ENCODE results near the gene F11R. TPM values are rescaled to one million over a fixed set of nuclear protein-coding genes. Genes with fewer than 3 reads are reported as not detected.
A peak's percentile ranks its signal among the peaks of the same experiment; 100 is the strongest.

F11R gene
- total and polyA plus RNA-seq, 2 of the 13 experiments (the other 11 are each of a cell fraction or from before 2014, with no cell fraction given) = 95.8 to 105 TPM

DNA sequence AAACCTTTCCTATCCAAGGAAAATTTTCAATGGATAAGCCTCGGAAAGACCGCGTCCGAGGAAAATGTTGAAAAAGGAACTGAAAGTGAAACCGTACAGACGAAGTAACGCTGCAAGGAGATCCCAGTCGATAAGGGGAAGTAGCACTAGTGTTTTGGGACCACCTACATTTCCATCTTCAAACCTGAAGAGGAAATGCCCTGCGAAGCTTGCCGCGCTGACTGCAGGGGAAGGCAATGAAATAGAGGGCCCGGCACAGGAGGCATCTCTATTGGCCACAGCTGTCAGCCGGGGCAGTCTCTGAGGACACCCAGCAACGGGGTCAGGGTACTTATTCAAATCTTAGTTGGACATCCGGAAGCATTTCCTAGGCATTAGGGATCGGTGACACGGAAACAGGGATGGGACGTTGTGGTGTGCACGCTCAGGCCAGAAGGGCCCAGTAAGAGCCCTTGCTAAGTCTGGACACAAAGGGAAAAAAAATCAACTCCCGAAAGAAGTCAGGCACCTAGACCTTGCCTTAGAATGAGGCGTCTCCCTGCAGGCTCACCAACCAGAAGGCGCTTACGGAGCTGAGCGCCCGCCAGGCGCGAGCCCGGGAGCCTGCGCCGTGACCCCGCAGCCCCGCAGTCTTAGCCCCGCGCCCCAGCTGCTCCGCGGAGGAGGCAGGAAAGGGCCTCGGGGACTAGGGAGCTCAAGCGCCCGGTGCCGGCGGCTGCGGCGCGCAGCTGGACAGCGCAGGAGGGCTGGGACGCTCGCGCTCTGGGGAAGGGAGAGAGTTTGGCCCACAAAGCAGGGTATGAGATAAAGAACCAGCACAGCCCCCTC is 24.2 kb upstream of the F11R start (continued):
- TF ChIP-seq, protein P1, sequence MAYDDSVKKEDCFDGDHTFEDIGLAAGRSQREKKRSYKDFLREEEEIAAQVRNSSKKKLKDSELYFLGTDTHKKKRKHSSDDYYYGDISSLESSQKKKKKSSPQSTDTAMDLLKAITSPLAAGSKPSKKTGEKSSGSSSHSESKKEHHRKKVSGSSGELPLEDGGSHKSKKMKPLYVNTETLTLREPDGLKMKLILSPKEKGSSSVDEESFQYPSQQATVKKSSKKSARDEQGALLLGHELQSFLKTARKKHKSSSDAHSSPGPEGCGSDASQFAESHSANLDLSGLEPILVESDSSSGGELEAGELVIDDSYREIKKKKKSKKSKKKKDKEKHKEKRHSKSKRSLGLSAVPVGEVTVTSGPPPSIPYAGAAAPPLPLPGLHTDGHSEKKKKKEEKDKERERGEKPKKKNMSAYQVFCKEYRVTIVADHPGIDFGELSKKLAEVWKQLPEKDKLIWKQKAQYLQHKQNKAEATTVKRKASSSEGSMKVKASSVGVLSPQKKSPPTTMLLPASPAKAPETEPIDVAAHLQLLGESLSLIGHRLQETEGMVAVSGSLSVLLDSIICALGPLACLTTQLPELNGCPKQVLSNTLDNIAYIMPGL (CRISPR knock-in tag; IDR thresholded peaks at IDR 0.05; ENCODE audit: borderline replicate concordance in 1 of 2, low read depth in 1 of 2) = peak in 1 of 2 experiments; percentile 50; a peak in 1 of 4 replicates
- TF ChIP-seq NFYC (CRISPR knock-in tag; IDR thresholded peaks at IDR 0.05) (0 out of 2 replicates have a peak, but pooled peaks have one; percentile 42), PAF1 (CRISPR knock-in tag; IDR thresholded peaks at IDR 0.05) (no peak), KMT2B (CRISPR knock-in tag; IDR thresholded peaks at IDR 0.05) (peak; percentile 60; the same call in 1 of the 2 replicates), ZNF766 (CRISPR knock-in tag; IDR thresholded peaks at IDR 0.05; ENCODE audit: borderline replicate concordance) (no peak), ZNF124 (CRISPR knock-in tag; IDR thresholded peaks at IDR 0.05) (0 out of 2 replicates have a peak, but pooled peaks have one; percentile 13)
- TF ChIP-seq, protein P2, sequence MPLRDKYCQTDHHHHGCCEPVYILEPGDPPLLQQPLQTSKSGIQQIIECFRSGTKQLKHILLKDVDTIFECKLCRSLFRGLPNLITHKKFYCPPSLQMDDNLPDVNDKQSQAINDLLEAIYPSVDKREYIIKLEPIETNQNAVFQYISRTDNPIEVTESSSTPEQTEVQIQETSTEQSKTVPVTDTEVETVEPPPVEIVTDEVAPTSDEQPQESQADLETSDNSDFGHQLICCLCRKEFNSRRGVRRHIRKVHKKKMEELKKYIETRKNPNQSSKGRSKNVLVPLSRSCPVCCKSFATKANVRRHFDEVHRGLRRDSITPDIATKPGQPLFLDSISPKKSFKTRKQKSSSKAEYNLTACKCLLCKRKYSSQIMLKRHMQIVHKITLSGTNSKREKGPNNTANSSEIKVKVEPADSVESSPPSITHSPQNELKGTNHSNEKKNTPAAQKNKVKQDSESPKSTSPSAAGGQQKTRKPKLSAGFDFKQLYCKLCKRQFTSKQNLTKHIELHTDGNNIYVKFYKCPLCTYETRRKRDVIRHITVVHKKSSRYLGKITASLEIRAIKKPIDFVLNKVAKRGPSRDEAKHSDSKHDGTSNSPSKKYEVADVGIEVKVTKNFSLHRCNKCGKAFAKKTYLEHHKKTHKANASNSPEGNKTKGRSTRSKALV (CRISPR knock-in tag; IDR thresholded peaks at IDR 0.05) = 0 out of 2 replicates have a peak, but pooled peaks have one; percentile 39
- TF ChIP-seq, protein P3, sequence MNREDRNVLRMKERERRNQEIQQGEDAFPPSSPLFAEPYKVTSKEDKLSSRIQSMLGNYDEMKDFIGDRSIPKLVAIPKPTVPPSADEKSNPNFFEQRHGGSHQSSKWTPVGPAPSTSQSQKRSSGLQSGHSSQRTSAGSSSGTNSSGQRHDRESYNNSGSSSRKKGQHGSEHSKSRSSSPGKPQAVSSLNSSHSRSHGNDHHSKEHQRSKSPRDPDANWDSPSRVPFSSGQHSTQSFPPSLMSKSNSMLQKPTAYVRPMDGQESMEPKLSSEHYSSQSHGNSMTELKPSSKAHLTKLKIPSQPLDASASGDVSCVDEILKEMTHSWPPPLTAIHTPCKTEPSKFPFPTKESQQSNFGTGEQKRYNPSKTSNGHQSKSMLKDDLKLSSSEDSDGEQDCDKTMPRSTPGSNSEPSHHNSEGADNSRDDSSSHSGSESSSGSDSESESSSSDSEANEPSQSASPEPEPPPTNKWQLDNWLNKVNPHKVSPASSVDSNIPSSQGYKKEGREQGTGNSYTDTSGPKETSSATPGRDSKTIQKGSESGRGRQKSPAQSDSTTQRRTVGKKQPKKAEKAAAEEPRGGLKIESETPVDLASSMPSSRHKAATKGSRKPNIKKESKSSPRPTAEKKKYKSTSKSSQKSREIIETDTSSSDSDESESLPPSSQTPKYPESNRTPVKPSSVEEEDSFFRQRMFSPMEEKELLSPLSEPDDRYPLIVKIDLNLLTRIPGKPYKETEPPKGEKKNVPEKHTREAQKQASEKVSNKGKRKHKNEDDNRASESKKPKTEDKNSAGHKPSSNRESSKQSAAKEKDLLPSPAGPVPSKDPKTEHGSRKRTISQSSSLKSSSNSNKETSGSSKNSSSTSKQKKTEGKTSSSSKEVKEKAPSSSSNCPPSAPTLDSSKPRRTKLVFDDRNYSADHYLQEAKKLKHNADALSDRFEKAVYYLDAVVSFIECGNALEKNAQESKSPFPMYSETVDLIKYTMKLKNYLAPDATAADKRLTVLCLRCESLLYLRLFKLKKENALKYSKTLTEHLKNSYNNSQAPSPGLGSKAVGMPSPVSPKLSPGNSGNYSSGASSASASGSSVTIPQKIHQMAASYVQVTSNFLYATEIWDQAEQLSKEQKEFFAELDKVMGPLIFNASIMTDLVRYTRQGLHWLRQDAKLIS (CRISPR knock-in tag; IDR thresholded peaks at IDR 0.05) = 0 out of 2 replicates have a peak, but pooled peaks have one; percentile 26
- TF ChIP-seq, protein P4, sequence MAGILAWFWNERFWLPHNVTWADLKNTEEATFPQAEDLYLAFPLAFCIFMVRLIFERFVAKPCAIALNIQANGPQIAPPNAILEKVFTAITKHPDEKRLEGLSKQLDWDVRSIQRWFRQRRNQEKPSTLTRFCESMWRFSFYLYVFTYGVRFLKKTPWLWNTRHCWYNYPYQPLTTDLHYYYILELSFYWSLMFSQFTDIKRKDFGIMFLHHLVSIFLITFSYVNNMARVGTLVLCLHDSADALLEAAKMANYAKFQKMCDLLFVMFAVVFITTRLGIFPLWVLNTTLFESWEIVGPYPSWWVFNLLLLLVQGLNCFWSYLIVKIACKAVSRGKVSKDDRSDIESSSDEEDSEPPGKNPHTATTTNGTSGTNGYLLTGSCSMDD (CRISPR knock-in tag; IDR thresholded peaks at IDR 0.05) = no peak
- TF ChIP-seq, protein P5, sequence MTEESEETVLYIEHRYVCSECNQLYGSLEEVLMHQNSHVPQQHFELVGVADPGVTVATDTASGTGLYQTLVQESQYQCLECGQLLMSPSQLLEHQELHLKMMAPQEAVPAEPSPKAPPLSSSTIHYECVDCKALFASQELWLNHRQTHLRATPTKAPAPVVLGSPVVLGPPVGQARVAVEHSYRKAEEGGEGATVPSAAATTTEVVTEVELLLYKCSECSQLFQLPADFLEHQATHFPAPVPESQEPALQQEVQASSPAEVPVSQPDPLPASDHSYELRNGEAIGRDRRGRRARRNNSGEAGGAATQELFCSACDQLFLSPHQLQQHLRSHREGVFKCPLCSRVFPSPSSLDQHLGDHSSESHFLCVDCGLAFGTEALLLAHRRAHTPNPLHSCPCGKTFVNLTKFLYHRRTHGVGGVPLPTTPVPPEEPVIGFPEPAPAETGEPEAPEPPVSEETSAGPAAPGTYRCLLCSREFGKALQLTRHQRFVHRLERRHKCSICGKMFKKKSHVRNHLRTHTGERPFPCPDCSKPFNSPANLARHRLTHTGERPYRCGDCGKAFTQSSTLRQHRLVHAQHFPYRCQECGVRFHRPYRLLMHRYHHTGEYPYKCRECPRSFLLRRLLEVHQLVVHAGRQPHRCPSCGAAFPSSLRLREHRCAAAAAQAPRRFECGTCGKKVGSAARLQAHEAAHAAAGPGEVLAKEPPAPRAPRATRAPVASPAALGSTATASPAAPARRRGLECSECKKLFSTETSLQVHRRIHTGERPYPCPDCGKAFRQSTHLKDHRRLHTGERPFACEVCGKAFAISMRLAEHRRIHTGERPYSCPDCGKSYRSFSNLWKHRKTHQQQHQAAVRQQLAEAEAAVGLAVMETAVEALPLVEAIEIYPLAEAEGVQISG (CRISPR knock-in tag; IDR thresholded peaks at IDR 0.05) = peak; percentile 47; the same call in 1 of the 2 replicates
- TF ChIP-seq, protein P6, sequence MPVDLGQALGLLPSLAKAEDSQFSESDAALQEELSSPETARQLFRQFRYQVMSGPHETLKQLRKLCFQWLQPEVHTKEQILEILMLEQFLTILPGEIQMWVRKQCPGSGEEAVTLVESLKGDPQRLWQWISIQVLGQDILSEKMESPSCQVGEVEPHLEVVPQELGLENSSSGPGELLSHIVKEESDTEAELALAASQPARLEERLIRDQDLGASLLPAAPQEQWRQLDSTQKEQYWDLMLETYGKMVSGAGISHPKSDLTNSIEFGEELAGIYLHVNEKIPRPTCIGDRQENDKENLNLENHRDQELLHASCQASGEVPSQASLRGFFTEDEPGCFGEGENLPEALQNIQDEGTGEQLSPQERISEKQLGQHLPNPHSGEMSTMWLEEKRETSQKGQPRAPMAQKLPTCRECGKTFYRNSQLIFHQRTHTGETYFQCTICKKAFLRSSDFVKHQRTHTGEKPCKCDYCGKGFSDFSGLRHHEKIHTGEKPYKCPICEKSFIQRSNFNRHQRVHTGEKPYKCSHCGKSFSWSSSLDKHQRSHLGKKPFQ (CRISPR knock-in tag; IDR thresholded peaks at IDR 0.05; ENCODE audit: insufficient replicate concordance) = no peak
- TF ChIP-seq, protein P7, sequence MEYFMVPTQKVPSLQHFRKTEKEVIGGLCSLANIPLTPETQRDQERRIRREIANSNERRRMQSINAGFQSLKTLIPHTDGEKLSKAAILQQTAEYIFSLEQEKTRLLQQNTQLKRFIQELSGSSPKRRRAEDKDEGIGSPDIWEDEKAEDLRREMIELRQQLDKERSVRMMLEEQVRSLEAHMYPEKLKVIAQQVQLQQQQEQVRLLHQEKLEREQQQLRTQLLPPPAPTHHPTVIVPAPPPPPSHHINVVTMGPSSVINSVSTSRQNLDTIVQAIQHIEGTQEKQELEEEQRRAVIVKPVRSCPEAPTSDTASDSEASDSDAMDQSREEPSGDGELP (IDR thresholded peaks at IDR 0.05; ENCODE audit: borderline replicate concordance, low read depth) = peak; percentile 92

Measured in HepG2 (cell line).